NOMO-1 treated with dmso at 0.1 percent for 144 hours (cell line): ENCODE data around the gene AP1M2.

Source experiments
- DNase-seq: peaks from one replicate; lab custom pipeline; 2025; ENCODE audit not compliant: unreplicated experiment; lab: John Stamatoyannopoulos, UW

The AP1M2 gene

GRCh38 chr19:10587022-10587838, at the start of gene AP1M2:
Gene AP1M2 (minus strand): TSS chr19:10587312. CDS start chr19:10587231, 81 bp downstream.
- no peak for DNase-seq

GRCh38 chr19:10636304-10636972, 49.3 kb upstream of the AP1M2 start:
- no peak for DNase-seq

- no peak for DNase-seq
Observed at GRCh38 chr19:10634963-10635362, 47.9 kb upstream of the AP1M2 start.

- no peak for DNase-seq
Observed at GRCh38 chr19:10634430-10634829, 47.3 kb upstream of the AP1M2 start.

- DNase-seq, result no peak
Observed at GRCh38 chr19:10631874-10632273, 44.8 kb upstream of the AP1M2 start.

- no peak for DNase-seq
Observed at GRCh38 chr19:10625762-10626138, 38.6 kb upstream of the AP1M2 start.

- DNase-seq, result no peak
Observed at GRCh38 chr19:10625003-10625761, 38.1 kb upstream of the AP1M2 start, which contains the start of gene SLC44A2. Gene SLC44A2 (plus strand): TSS chr19:10625553. CDS start chr19:10625634, 81 bp downstream.

GRCh38 chr19:10624585-10624984, 37.5 kb upstream of the AP1M2 start:
- no peak for DNase-seq

GRCh38 chr19:10621966-10622365, 34.9 kb upstream of the AP1M2 start:
- no peak for DNase-seq

GRCh38 chr19:10620786-10621185, 33.7 kb upstream of the AP1M2 start:
- DNase-seq, result no peak

GRCh38 chr19:10618846-10619245, 31.7 kb upstream of the AP1M2 start:
- no peak for DNase-seq

- DNase-seq, result no peak
Observed at GRCh38 chr19:10617409-10618121, 30.5 kb upstream of the AP1M2 start.

- DNase-seq, result no peak
Observed at GRCh38 chr19:10615429-10616023, 28.4 kb upstream of the AP1M2 start.

GRCh38 chr19:10612499-10613119, 25.5 kb upstream of the AP1M2 start:
- no peak for DNase-seq

- DNase-seq, result no peak
Observed at GRCh38 chr19:10611907-10612306, 24.8 kb upstream of the AP1M2 start.

- no peak for DNase-seq
Observed at GRCh38 chr19:10604460-10604980, 17.4 kb upstream of the AP1M2 start.

GRCh38 chr19:10603873-10604459, 16.9 kb upstream of the AP1M2 start:
- peak; percentile 63 for DNase-seq

- no peak for DNase-seq
Observed at GRCh38 chr19:10603084-10603872, 16.2 kb upstream of the AP1M2 start.
